Tibial artery (tissue), 4 donors: ENCODE data around the gene LTBP3.

Experiments used
- DNase-seq, 2 donors: peaks; one replicate each; pipeline ENCODE4 v3.0.0-alpha.2; 2019
- H3K27ac ChIP-seq, 2 donors: fragments of 200-600 bp; sonication (generic) in 1 of 2; 1 replicate in 1 of 2; 2 replicates in 1 of 2; pipeline ENCODE4 v1.5.1; 2018 to 2019; ENCODE audit warnings: mild to moderate bottlenecking in 1 of 2
- H3K27me3 ChIP-seq, 2 donors: fragments of 200-600 bp; sonication (generic) in 1 of 2; one replicate each; pipeline versions ENCODE4 v1.5.1 to v1.6.0; 2016 to 2019
- H3K36me3 ChIP-seq, 3 donors: fragments of 200-600 bp; sonication (generic) in 2 of 3; one replicate each; pipeline ENCODE4 v1.5.1; 2016 to 2019; ENCODE audit warnings: mild to moderate bottlenecking in 2 of 3
- H3K4me1 ChIP-seq, 4 donors: fragments of 200-600 bp; sonication (generic) in 2 of 4; 1 replicate in 3 of 4; 2 replicates in 1 of 4; pipeline ENCODE4 v1.5.1; 2016 to 2019
- H3K4me3 ChIP-seq, 2 donors: fragments of 200-600 bp; sonication (generic) in 1 of 2; 1 replicate in 1 of 2; 2 replicates in 1 of 2; pipeline ENCODE4 v1.5.1; 2018 to 2019; ENCODE audit warnings: mild to moderate bottlenecking in 2 of 2
- H3K9me3 ChIP-seq, 3 donors: fragments of 200-600 bp; sonication (generic) in 1 of 3; one replicate each; pipeline ENCODE4 v1.5.1; 2016 to 2019
- CTCF ChIP-seq, 2 experiments: fragments of 200-600 bp in 1 of 2; fragments of 450-650 bp in 1 of 2; IDR thresholded peaks; one replicate each; pipeline ENCODE4 v1.5.1; 2017 to 2019; ENCODE audit warnings: antibody characterized with exemption in 2 of 2, mild to moderate bottlenecking in 1 of 2, moderate library complexity in 1 of 2
- intact Hi-C: fragments of 100-400 bp; cut with DNase I; formaldehyde crosslinking; loops from one replicate; pipeline ENCODE4 v1.15.0; 2023; ENCODE audit warnings: low total_unique reads

Gene LTBP3

GRCh38 chr11:65562020-65562419 lies 3.9 kb upstream of the LTBP3 start:
- Histone ChIP-seq H3K27me3 (no peaks in the 10 kb centered on the region), H3K27ac (peak overlapping the region in 1 of 2 donors; percentile 96), H3K9me3 (no peaks in the 10 kb centered on the region), H3K4me3 (no peak overlapping the region), H3K4me1 (peaks cover 9 to 45% (median 36%) of the 10 kb centered on the region in 4 donors), H3K36me3 (no peaks in the 10 kb centered on the region)
- intact Hi-C loops: no loop called here
- DNase-seq: no peak
- no peak for TF ChIP-seq CTCF (IDR thresholded peaks at IDR 0.05)

GRCh38 chr11:65560555-65561418 lies 2.6 kb upstream of the LTBP3 start:
- no peak for TF ChIP-seq CTCF (IDR thresholded peaks at IDR 0.05)
- no peaks in the 10 kb centered on the region for H3K27me3 ChIP-seq
- no peak overlapping the region for H3K4me3 ChIP-seq
- intact Hi-C loops: no loop called here
- H3K27ac ChIP-seq: peak overlapping the region; percentile 96 to 98
- no peaks in the 10 kb centered on the region for H3K9me3 ChIP-seq
- H3K4me1 ChIP-seq: peaks cover 9 to 48% (median 43%) of the 10 kb centered on the region in 4 donors
- peak; percentile 67 to 85 for DNase-seq
- no peaks in the 10 kb centered on the region for H3K36me3 ChIP-seq

GRCh38 chr11:65559951-65560537 lies 1.9 kb upstream of the LTBP3 start:
- no peaks in the 10 kb centered on the region for H3K36me3 ChIP-seq
- peak overlapping the region; percentile 96 to 98 for H3K27ac ChIP-seq
- no peak overlapping the region for H3K4me3 ChIP-seq
- TF ChIP-seq CTCF (IDR thresholded peaks at IDR 0.05): no peak
- intact Hi-C loops: no loop called here
- DNase-seq: peak in 1 of 2 donors; percentile 72
- H3K4me1 ChIP-seq: peaks cover 9 to 56% (median 50%) of the 10 kb centered on the region in 4 donors
- H3K9me3 ChIP-seq: no peaks in the 10 kb centered on the region
- H3K27me3 ChIP-seq: no peaks in the 10 kb centered on the region

- Histone ChIP-seq H3K9me3 (no peaks in the 10 kb centered on the region), H3K4me3 (peak overlapping the region in 1 of 2 donors; percentile 75), H3K27me3 (no peaks in the 10 kb centered on the region), H3K4me1 (peaks cover 9 to 61% (median 55%) of the 10 kb centered on the region in 4 donors), H3K27ac (peak overlapping the region; percentile 96 to 98), H3K36me3 (no peaks in the 10 kb centered on the region)
- no peak for TF ChIP-seq CTCF (IDR thresholded peaks at IDR 0.05)
- DNase-seq: no peak
- intact Hi-C loops: no loop called here
Measured at GRCh38 chr11:65559535-65559934, 1.4 kb upstream of the LTBP3 start.

GRCh38 chr11:65558930-65559509 lies 861 bp upstream of the LTBP3 start:
- Histone ChIP-seq H3K27me3 (no peaks in the 10 kb centered on the region), H3K9me3 (no peaks in the 10 kb centered on the region), H3K27ac (peak overlapping the region; percentile 96 to 98), H3K4me1 (peaks cover 9 to 66% (median 59%) of the 10 kb centered on the region in 4 donors), H3K36me3 (peaks cover 0 to 2% (median 1%) of the 10 kb centered on the region in 3 donors), H3K4me3 (peak overlapping the region; percentile 58 to 75)
- peak; percentile 73 to 90 for DNase-seq
- TF ChIP-seq CTCF (IDR thresholded peaks at IDR 0.05): no peak
- intact Hi-C loops: no loop called here
